Nephron progenitor cell (in vitro differentiated cells): ENCODE results near the gene GRIK4.

Source experiments
- DNase-seq: peaks from one replicate; pipeline ENCODE4 v3.0.0; 2021
- H3K27ac Mint-ChIP-seq: 2 replicates; pipeline ENCODE4 v1.8.0; 2021; ENCODE audit warnings: mild to moderate bottlenecking, moderate library complexity, mixed read lengths
- H3K27me3 Mint-ChIP-seq: 2 replicates; pipeline ENCODE4 v1.8.0; 2021; ENCODE audit warnings: mild to moderate bottlenecking, low read depth, mixed read lengths; ENCODE audit not compliant: poor library complexity
- H3K36me3 Mint-ChIP-seq: 2 replicates; pipeline ENCODE4 v1.8.0; 2021; ENCODE audit warnings: low read depth, mixed read lengths
- H3K4me1 Mint-ChIP-seq: 2 replicates; pipeline ENCODE4 v1.8.0; 2021; ENCODE audit warnings: mixed read lengths
- H3K4me3 Mint-ChIP-seq: 2 replicates; pipeline ENCODE4 v1.8.0; 2021; ENCODE audit warnings: mild to moderate bottlenecking, moderate library complexity, mixed read lengths
- H3K9me3 Mint-ChIP-seq: 2 replicates; pipeline ENCODE4 v1.8.0; 2021; ENCODE audit warnings: mild to moderate bottlenecking, moderate library complexity, mixed read lengths
- CTCF ChIP-seq: fragments of 200-600 bp; sonication (generic); IDR thresholded peaks from 2 replicates; pipeline ENCODE4 v1.5.0; 2021; ENCODE audit warnings: antibody characterized with exemption

The GRIK4 gene

GRCh38 chr11:120706257-120706656 lies 194.7 kb downstream of the GRIK4 start:
- Mint-ChIP-seq H3K4me3 (no peak overlapping the region), H3K36me3 (no peaks in the 10 kb centered on the region), H3K4me1 (peaks cover 17% of the 10 kb centered on the region), H3K27me3 (peaks cover 9% of the 10 kb centered on the region), H3K27ac (no peak overlapping the region), H3K9me3 (peaks cover 42% of the 10 kb centered on the region)
- DNase-seq: no peak
- no peak for TF ChIP-seq CTCF

- DNase-seq: no peak
- H3K4me1 Mint-ChIP-seq: peaks cover 26% of the 10 kb centered on the region
- H3K36me3 Mint-ChIP-seq: no peaks in the 10 kb centered on the region
- no peak overlapping the region for H3K27ac Mint-ChIP-seq
- no peak overlapping the region for H3K4me3 Mint-ChIP-seq
- H3K27me3 Mint-ChIP-seq: peaks cover 6% of the 10 kb centered on the region
- peaks cover 42% of the 10 kb centered on the region for H3K9me3 Mint-ChIP-seq
- no peak for TF ChIP-seq CTCF
Measured at GRCh38 chr11:120707098-120707497, 195.6 kb downstream of the GRIK4 start.

GRCh38 chr11:120707663-120708062 lies 196.1 kb downstream of the GRIK4 start:
- Mint-ChIP-seq H3K27ac (no peak overlapping the region), H3K4me1 (peaks cover 30% of the 10 kb centered on the region), H3K36me3 (no peaks in the 10 kb centered on the region), H3K27me3 (peaks cover 5% of the 10 kb centered on the region), H3K4me3 (no peak overlapping the region), H3K9me3 (peaks cover 42% of the 10 kb centered on the region)
- DNase-seq: no peak
- TF ChIP-seq CTCF: no peak

GRCh38 chr11:120708511-120709183 lies 197.1 kb downstream of the GRIK4 start:
- H3K4me3 Mint-ChIP-seq: no peak overlapping the region
- H3K36me3 Mint-ChIP-seq: no peaks in the 10 kb centered on the region
- peaks cover 5% of the 10 kb centered on the region for H3K27me3 Mint-ChIP-seq
- H3K4me1 Mint-ChIP-seq: peaks cover 39% of the 10 kb centered on the region
- H3K27ac Mint-ChIP-seq: no peak overlapping the region
- DNase-seq: no peak
- H3K9me3 Mint-ChIP-seq: peaks cover 41% of the 10 kb centered on the region
- no peak for TF ChIP-seq CTCF

GRCh38 chr11:120709808-120710207 lies 198.3 kb downstream of the GRIK4 start:
- no peak for TF ChIP-seq CTCF
- Mint-ChIP-seq H3K9me3 (peaks cover 30% of the 10 kb centered on the region), H3K4me1 (peaks cover 51% of the 10 kb centered on the region), H3K27ac (no peak overlapping the region), H3K36me3 (no peaks in the 10 kb centered on the region), H3K4me3 (no peak overlapping the region), H3K27me3 (peaks cover 5% of the 10 kb centered on the region)
- no peak for DNase-seq
